C4-2B (cell line): ENCODE measurements around the gene BSN.

ENCODE experiments used
- H3K27ac ChIP-seq: fragments of 450-650 bp; 2 replicates; pipeline ENCODE4 v1.5.1; 2017
- CTCF ChIP-seq: fragments of 450-650 bp; conservative IDR thresholded peaks from 2 replicates; pipeline ENCODE4 v1.5.1; 2017; ENCODE audit warnings: mild to moderate bottlenecking
- ZFX ChIP-seq: fragments of 450-650 bp; IDR thresholded peaks from 2 replicates; pipeline ENCODE4 v1.6.1; 2017

The BSN gene

DNA sequence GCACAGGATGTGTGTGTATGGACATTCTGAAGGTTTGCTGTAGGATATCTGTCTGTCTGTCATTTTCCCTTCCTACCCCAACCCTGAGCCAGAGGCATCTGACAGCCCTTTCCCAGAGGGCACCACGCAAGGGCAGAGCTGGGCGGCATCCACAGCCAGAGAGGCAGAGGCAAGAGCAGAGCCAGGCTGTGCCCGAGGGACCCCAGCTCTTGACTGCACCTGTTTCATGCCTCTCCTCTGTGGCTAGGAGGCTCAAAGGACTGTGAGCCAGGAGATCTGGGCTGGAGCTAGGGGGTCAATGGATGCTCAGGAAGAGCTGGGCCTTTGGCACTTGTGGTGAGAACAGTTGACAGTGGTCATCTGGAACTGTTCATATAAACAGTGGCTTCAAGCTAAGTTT, 115.1 kb downstream of the BSN start:
- no peak overlapping the region for H3K27ac ChIP-seq

DNA sequence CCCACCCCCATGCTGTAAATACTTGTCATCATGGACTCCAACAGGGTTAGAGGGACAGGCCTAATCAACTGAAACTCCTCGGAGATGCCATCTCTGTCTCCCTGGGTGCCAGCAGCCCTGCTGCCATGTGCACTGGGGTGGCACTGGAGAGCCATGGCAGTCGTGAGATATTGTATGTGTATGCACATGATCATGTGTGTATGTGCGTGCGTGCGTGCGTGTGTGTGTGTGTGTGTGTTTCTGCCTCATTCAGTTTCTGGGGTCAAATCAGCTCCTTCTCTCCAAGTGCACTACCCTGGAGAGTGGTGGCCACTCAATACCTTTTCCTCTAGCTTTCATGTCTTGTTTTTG, 116.6 kb downstream of the BSN start:
- no peak overlapping the region for H3K27ac ChIP-seq
- TF ChIP-seq CTCF (no peak), ZFX (no peak)

More for the DNA sequence above, 115.1 kb downstream of the BSN start:
- TF ChIP-seq ZFX (no peak), CTCF (no peak)

- TF ChIP-seq CTCF (peak; percentile 87), ZFX (no peak)
- peak overlapping the region; percentile 97 for H3K27ac ChIP-seq
These were observed 117.3 kb downstream of the BSN start for GRCh38 chr3:49671291-49672288.

DNA sequence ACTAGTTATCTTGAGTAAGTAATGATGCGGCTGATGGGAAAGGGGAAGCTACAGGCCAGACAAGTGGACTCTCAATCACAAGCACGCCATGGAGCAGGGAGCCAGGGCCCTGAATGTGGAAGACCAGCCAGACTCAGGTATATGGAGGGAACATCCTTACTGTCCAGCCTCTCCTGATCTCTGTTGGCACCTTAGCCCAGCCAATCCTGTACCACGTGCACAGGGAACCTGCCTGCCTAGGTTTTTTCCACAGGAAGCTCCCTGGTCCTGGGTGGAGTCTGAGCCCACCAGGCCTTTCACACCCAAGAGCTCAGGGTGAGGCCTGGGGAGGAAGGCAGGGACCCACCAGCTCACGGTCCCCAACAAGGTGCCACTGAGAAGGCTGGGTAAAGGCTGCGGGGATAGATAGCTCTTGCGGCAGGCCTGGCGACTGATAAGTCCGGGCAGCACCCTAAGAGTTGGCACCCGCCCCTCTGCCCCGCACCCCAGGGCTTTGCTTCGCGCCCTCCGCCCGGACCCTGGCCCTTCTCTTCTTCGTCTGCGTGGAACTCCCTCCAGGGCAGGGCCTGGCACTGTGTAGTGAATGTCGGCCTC, 118.9 kb downstream of the BSN start:
- TF ChIP-seq ZFX = peak; percentile 38; the same call in 1 of the 2 replicates
- no peak for TF ChIP-seq CTCF

DNA sequence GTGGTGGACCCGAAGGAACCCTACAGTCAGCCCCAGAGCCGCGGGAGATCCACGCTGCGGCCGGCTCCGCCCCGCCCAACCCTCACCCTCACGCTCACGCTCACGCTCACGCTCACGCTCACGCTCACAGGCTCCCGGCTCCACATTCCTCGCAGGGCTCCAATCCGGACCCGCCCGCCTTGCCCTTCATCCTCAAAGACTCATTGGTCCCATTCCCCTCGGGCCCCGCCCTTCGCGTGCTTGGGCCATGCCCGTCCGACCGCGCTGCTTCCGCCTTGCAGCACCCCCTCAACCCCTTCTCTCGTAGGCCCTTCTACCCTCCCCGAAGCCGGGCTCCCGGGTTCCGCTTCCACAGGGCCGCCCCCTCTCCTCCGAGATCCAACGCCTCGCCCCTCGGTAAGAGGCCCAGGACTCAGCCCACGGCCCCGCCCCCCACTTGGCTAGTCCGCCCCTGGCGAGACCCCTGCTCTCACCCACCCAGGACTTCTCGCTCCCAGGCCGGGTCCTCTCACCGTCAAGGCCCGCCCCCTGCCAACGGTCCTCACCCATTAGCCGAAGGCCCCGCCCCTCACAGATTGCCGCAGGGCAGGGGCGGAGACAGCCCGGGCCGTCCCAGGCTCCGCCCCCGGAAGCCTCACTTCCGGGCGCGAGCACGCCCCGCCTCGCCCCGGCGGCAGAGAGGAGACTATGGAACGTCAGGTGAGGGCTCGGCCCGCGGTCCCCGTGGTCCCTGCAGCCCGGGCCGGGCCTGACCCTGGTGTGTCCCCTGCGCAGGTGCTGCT, 119.6 kb downstream of the BSN start, which contains the start of gene APEH:
Gene APEH, plus strand, starts transcription at position 637 of the 782 bp plus-strand sequence. Its CDS starts 51 bp downstream, at position 688.
- H3K27ac ChIP-seq = peak within 1 kb of the TSS; percentile 97

More for the DNA sequence above, 118.9 kb downstream of the BSN start:
- peak overlapping the region; percentile 97 for H3K27ac ChIP-seq

GRCh38 chr3:49674497-49674983, 120.3 kb downstream of the BSN start:
- TF ChIP-seq CTCF (no peak), ZFX (peak; percentile 73; the same call in 1 of the 2 replicates)
- peak overlapping the region; percentile 97 for H3K27ac ChIP-seq

More for the DNA sequence above, 119.6 kb downstream of the BSN start, which contains the start of gene APEH:
- no peak for TF ChIP-seq ZFX
- TF ChIP-seq CTCF = no peak
